Caco-2 (cell line): ENCODE measurements around the gene CPNE2. TPM values are rescaled to one million over a fixed set of nuclear protein-coding genes. Genes with fewer than 3 reads are reported as not detected.
"Not testable (repeated sequence)": the region's sequence is repeated elsewhere in the genome, so short reads cannot be mapped to it uniquely, and the experiment has no call there.

ENCODE experiments used
- BruUV-seq: library from RNA; stranded (reverse); fragments of 400-500 nt; replicated peaks from 2 replicates; lab custom pipeline; 2021; lab: Mats Ljungman, UMichigan
- CTCF ChIA-PET: fragments of 300-600 bp; sonication (Branson Sonifier 250); formaldehyde crosslinking; loops from one replicate; lab custom pipeline; 2022; ENCODE audit warnings: antibody characterized with exemption; lab: Charles Lee
- POLR2A ChIA-PET: fragments of 300-600 bp; sonication (Branson Sonifier 250); formaldehyde crosslinking; loops from one replicate; lab custom pipeline; 2022; ENCODE audit warnings: antibody characterized with exemption; lab: Charles Lee
- DNase-seq, 2 experiments: peaks; one replicate each; pipeline versions ENCODE4 v3.0.0 to v3.0.0-alpha.2; 2020 to 2022
- H3K27me3 ChIP-seq: replicated peaks from 2 replicates; pipeline ENCODE4 v1.6.0; 2011; ENCODE audit warnings: low read length; ENCODE audit not compliant: control insufficient read depth, insufficient read depth
- H3K36me3 ChIP-seq: 2 replicates; pipeline ENCODE4 v1.5.1; 2011; ENCODE audit warnings: low read length; ENCODE audit not compliant: control insufficient read depth, insufficient read depth
- H3K4me1 ChIP-seq: fragments of 250-450 bp; sonication (Bioruptor Pico); 2 replicates; pipeline ENCODE4 v1.5.1; 2020; ENCODE audit warnings: mild to moderate bottlenecking
- H3K4me3 ChIP-seq: 2 replicates; pipeline ENCODE4 v1.5.1; 2011; ENCODE audit warnings: low read depth, mild to moderate bottlenecking, control low read depth, low read length
- H3K9me3 ChIP-seq: fragments of 250-450 bp; sonication (Bioruptor Pico); 2 replicates; pipeline ENCODE4 v1.5.1; 2020; ENCODE audit warnings: mild to moderate bottlenecking, moderate library complexity
- H3K27ac Mint-ChIP-seq: one replicate; pipeline ENCODE4 v1.8.0; 2022; ENCODE audit warnings: mixed read lengths; ENCODE audit not compliant: unreplicated experiment
- H3K27me3 Mint-ChIP-seq: one replicate; pipeline ENCODE4 v1.8.0; 2022; ENCODE audit warnings: mixed read lengths; ENCODE audit not compliant: insufficient read depth, unreplicated experiment
- H3K36me3 Mint-ChIP-seq: one replicate; pipeline ENCODE4 v1.8.0; 2022; ENCODE audit warnings: mild to moderate bottlenecking, mixed read lengths; ENCODE audit not compliant: insufficient read depth, unreplicated experiment
- H3K4me1 Mint-ChIP-seq: one replicate; pipeline ENCODE4 v1.8.0; 2022; ENCODE audit warnings: low read depth, mixed read lengths; ENCODE audit not compliant: unreplicated experiment
- H3K4me3 Mint-ChIP-seq: one replicate; pipeline ENCODE4 v1.8.0; 2022; ENCODE audit warnings: mild to moderate bottlenecking, moderate library complexity, mixed read lengths; ENCODE audit not compliant: unreplicated experiment
- H3K9me3 Mint-ChIP-seq: one replicate; pipeline ENCODE4 v1.8.0; 2022; ENCODE audit warnings: mixed read lengths; ENCODE audit not compliant: unreplicated experiment
- intact Hi-C: fragments of 100-400 bp; cut with micrococcal nuclease; formaldehyde crosslinking; loops from one replicate; pipeline ENCODE4 v1.10.0; 2022; ENCODE audit not compliant: unreplicated experiment
- total RNA-seq: library from RNA; stranded (reverse); gene quantifications from 2 replicates; pipeline ENCODE4 v1.2.3, GENCODE V29; 2022
- TF ChIP-seq, protein P1 (sequence below), 2 experiments: fragments of 200-600 bp in 1 of 2; IDR thresholded peaks; 1 replicate in 1 of 2; 2 replicates in 1 of 2; pipeline versions ENCODE4 v1.5.1 to v1.8.0; 2011 to 2022; ENCODE audit warnings: antibody characterized with exemption in 1 of 2, control low read depth in 1 of 2, inconsistent platforms in 1 of 2, low read depth in 1 of 2, low read length in 1 of 2, mild to moderate bottlenecking in 1 of 2, moderate library complexity in 1 of 2; ENCODE audit not compliant: insufficient read depth in 1 of 2, severe bottlenecking in 1 of 2, unreplicated experiment in 1 of 2

Gene CPNE2
- total RNA-seq, 1 experiment from 2014 or later: 46.3 TPM

DNA sequence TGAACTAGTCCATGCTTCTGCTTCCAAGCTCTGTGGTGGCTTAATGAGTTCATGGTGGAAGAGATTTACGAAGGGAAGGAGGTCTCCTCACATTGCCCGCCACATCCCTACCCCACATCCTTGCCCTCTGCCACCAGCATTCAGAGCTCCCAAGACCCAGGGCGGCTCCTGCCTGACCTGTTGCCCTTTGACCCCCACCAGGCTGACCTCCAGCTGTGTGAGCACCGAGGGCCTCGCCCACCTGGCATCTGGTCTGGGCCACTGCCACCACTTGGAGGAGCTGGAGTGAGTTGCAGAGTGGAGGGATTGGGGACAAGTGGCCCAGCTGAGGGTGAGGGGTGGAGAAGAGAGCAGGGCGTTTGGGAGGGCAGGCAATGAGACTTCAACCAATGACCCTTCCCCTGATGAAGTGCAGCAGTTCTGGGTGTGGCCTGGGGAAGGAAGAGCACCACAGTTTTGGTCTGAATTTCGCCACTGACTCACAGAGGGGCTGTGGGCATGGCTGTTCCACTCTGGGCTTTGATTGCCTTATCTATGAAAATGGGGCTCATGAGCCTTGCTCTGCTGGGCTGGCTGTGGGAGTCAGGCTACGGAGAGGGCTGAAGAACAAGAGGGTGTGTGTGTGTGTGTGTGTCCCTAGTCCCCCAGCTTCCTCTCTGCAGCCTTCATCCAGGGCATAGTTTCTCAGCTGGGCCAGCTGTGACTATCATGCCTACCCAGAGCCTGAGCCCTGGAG, 22.6 kb upstream of the CPNE2 start:
- Histone ChIP-seq H3K9me3 (no peaks in the 10 kb centered on the region), H3K36me3 (no peaks in the 10 kb centered on the region), H3K4me3 (no peak overlapping the region), H3K4me1 (no peaks in the 10 kb centered on the region), H3K27me3 (no peaks in the 10 kb centered on the region)
- H3K27ac Mint-ChIP-seq: no peak overlapping the region
- BruUV-seq: no TSS peak
- TF ChIP-seq, protein P1, sequence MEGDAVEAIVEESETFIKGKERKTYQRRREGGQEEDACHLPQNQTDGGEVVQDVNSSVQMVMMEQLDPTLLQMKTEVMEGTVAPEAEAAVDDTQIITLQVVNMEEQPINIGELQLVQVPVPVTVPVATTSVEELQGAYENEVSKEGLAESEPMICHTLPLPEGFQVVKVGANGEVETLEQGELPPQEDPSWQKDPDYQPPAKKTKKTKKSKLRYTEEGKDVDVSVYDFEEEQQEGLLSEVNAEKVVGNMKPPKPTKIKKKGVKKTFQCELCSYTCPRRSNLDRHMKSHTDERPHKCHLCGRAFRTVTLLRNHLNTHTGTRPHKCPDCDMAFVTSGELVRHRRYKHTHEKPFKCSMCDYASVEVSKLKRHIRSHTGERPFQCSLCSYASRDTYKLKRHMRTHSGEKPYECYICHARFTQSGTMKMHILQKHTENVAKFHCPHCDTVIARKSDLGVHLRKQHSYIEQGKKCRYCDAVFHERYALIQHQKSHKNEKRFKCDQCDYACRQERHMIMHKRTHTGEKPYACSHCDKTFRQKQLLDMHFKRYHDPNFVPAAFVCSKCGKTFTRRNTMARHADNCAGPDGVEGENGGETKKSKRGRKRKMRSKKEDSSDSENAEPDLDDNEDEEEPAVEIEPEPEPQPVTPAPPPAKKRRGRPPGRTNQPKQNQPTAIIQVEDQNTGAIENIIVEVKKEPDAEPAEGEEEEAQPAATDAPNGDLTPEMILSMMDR (IDR thresholded peaks at IDR 0.05; ENCODE audit: insufficient read depth in 1 of 2, low read depth in 1 of 2, low read length in 1 of 2, severe bottlenecking in 1 of 2, unreplicated experiment in 1 of 2): no peak
- H3K4me3 Mint-ChIP-seq: no peak overlapping the region
- CTCF ChIA-PET: no interaction called here
- no peaks in the 10 kb centered on the region for H3K4me1 Mint-ChIP-seq
- POLR2A ChIA-PET: no interaction called here
- H3K27me3 Mint-ChIP-seq: peaks cover 6% of the 10 kb centered on the region
- H3K9me3 Mint-ChIP-seq: no peaks in the 10 kb centered on the region
- intact Hi-C loops: no loop called here
- DNase-seq: no peak
- no peaks in the 10 kb centered on the region for H3K36me3 Mint-ChIP-seq

DNA sequence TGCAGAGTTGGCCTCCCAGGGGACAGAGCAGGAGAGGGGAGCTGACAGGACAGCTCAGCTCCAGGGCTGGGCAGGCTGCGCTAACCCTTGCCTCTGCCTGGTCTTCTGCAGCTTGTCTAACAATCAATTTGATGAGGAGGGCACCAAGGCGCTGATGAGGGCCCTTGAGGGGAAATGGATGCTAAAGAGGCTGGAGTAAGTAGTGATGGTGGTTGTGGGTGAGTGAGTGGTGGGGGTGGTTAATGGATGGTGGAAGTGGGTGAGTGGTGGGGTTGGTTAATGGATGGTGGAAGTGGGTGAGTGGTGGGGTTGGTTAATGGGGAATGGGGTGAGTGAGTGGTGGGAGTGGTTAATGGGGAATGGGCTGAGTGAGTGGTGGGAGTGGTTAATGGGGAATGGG, 22.0 kb upstream of the CPNE2 start:
- Histone ChIP-seq H3K36me3 (no peaks in the 10 kb centered on the region), H3K27me3 (no peaks in the 10 kb centered on the region), H3K4me3 (no peak overlapping the region), H3K4me1 (no peaks in the 10 kb centered on the region), H3K9me3 (no peaks in the 10 kb centered on the region)
- intact Hi-C loops: no loop called here
- POLR2A ChIA-PET: no interaction called here
- Mint-ChIP-seq H3K9me3 (no peaks in the 10 kb centered on the region), H3K27me3 (peaks cover 6% of the 10 kb centered on the region), H3K4me3 (no peak overlapping the region), H3K36me3 (no peaks in the 10 kb centered on the region), H3K27ac (no peak overlapping the region), H3K4me1 (no peaks in the 10 kb centered on the region)
- no peak for DNase-seq
- CTCF ChIA-PET: no interaction called here
- TF ChIP-seq, protein P1 (IDR thresholded peaks at IDR 0.05; ENCODE audit: insufficient read depth in 1 of 2, low read depth in 1 of 2, low read length in 1 of 2, severe bottlenecking in 1 of 2, unreplicated experiment in 1 of 2): no peak
- no TSS peak for BruUV-seq

GRCh38 chr16:57071081-57071732, 21.2 kb upstream of the CPNE2 start:
- DNase-seq, H3K9me3 ChIP-seq, H3K27me3 ChIP-seq, BruUV-seq, H3K36me3 Mint-ChIP-seq, H3K36me3 ChIP-seq, H3K9me3 Mint-ChIP-seq, intact Hi-C loops, POLR2A ChIA-PET, H3K27me3 Mint-ChIP-seq, H3K4me3 Mint-ChIP-seq, H3K4me1 ChIP-seq, H3K4me3 ChIP-seq, CTCF ChIA-PET, H3K4me1 Mint-ChIP-seq, H3K27ac Mint-ChIP-seq: not testable (repeated sequence)
